ENCODE measurements around the gene FBXW4.

The FBXW4 gene

DNA sequence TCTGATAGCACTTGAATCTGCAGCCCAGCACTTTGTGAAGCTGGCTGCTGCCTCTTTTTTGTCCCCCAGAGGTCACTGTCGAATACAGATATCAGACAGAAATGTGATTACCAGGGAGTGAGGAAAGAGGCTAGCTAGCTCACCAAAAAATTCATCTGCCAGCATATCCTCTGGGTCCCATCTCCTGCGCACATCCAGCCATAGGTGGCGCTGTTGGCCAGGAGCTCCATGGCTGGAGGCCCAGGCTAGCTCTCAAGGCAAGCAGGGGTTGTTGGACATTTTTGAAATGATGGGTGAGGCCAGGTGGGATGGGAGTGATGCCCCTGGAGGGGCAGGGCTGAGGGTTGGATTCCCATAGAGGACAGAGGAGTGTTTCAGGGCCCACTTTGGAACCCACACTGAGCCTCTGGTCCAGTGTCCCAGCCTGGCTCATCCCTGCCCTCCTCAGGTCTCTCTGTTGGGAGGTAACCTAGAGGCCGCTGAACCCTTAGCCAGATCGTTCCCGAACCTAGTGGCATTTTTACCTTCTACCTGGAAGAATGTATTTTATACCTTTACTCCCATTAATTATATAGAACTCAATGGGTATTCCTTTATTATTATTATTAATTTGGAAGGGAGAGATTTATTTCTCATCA, 92.1 kb downstream of the FBXW4 start:
- TF ChIP-seq, protein P1, sequence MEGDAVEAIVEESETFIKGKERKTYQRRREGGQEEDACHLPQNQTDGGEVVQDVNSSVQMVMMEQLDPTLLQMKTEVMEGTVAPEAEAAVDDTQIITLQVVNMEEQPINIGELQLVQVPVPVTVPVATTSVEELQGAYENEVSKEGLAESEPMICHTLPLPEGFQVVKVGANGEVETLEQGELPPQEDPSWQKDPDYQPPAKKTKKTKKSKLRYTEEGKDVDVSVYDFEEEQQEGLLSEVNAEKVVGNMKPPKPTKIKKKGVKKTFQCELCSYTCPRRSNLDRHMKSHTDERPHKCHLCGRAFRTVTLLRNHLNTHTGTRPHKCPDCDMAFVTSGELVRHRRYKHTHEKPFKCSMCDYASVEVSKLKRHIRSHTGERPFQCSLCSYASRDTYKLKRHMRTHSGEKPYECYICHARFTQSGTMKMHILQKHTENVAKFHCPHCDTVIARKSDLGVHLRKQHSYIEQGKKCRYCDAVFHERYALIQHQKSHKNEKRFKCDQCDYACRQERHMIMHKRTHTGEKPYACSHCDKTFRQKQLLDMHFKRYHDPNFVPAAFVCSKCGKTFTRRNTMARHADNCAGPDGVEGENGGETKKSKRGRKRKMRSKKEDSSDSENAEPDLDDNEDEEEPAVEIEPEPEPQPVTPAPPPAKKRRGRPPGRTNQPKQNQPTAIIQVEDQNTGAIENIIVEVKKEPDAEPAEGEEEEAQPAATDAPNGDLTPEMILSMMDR (IDR thresholded peaks at IDR 0.05): peak; percentile 93

DNA sequence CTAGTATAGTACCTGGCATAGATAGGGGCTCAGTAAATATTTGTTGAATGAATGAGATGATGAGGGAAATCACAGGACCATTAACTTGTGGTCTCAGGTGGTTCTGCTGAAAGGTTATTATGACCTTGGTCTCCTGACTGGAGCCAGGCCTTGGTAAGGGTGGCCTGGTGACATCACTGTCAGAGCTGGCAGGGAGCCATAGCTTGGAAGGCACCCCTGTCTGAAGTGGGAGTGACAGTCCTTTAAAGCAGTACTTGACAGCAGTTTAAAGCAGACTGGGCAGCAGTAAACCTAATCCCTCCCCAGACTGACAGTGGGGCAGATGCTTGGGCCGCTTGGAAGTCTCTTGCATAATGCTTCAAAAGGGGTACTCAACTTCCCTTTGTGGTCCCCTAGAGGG, 93.4 kb downstream of the FBXW4 start:
- TF ChIP-seq, protein P1 (IDR thresholded peaks at IDR 0.05): no peak

DNA sequence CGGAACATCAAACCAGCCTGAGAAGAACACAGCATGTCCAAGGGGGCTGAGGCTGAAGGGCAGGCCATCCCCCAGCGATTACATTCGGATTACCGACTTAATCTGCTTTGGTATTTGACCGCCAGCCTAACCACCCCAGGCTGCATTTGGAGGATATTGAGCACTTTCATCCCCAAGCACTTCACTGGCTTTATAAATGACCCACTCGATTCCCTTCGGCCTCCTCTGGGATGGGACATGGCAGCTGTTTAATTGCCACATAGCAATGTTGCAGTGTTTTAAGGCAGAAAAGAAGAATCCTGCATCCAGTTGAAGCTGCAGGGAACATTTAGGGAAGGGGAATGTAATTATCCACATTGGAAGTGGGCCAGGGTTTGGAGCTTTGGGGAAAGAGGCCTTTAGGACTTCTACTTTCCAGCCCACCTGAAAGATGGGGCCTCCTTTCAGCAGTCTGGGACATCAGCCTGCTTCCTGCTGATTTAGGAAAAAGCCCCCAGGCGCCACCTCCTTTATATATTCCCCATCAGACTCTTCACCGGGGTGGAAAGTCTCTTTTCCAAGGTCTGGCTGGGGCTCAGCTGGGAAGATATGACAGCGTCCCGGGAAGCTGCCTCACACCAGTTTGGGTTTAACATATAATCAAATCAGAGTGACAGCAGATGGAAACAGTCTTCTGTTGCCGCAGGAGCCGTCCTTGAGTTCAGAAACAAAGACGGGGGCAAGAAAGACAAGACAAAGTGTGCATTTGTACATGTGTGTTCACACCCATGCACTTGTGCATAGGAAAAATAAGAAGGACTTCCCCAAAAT, 97.7 kb downstream of the FBXW4 start:
- TF ChIP-seq, protein P1 (IDR thresholded peaks at IDR 0.05): no peak

DNA sequence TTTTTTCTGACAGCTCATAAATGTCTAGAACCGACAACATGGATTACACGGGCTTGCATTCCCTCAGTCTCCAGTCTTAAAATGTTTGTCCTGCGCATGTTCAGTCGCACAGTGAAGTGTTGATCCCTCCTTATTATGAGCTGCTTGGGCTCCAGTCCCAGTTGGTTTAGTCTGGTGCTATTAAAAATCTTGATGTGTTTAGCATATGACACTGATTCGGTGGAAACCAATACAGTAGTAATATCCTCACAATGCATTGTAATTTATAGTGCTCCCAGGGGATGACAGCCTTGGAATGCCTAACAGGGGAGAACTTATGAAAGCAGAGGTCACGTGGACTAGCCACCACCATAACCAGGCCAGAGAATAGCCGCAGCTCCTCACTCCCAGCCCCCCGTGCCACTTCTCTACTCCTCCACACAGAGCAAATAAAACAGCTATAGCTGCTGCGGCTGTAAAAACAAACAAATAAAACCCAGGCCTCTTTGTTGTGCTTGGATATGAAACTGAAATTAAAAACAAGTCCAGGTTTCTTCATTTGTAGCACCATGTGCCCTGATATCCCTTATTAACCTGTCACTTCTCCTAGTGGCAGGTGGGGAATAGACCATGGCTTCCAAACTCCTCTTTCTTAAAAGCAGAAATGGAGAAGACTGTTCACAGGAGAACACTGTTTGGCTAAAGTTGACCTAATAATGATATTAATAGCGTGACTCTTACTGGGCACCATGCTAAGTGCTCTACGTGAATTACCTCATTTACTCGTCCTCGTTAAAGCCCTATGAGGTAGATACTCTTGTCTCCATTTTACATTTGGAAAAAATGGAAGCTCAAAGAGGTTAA, 99.2 kb downstream of the FBXW4 start:
- TF ChIP-seq, protein P1 (IDR thresholded peaks at IDR 0.05): no peak

DNA sequence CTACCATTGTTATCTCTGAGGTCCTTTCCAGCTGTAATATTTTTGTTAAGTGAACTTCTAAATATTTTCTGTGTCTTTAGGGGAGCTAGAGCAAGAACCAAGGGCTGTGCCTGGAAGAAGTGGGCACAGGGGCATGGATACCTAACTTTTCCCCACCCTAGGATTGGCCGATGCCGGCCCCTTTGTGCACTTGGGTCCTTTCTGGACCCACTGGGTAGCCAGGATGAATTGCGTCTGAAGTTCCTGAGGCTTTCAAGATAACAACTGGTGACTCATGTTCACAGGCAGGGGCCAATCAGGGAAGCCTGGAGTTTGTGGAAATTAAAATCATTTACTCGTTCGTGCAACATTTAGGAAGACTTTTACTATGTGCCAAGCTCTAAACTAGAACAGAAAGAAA, 106.1 kb downstream of the FBXW4 start:
- TF ChIP-seq, protein P1 (IDR thresholded peaks at IDR 0.05): no peak

DNA sequence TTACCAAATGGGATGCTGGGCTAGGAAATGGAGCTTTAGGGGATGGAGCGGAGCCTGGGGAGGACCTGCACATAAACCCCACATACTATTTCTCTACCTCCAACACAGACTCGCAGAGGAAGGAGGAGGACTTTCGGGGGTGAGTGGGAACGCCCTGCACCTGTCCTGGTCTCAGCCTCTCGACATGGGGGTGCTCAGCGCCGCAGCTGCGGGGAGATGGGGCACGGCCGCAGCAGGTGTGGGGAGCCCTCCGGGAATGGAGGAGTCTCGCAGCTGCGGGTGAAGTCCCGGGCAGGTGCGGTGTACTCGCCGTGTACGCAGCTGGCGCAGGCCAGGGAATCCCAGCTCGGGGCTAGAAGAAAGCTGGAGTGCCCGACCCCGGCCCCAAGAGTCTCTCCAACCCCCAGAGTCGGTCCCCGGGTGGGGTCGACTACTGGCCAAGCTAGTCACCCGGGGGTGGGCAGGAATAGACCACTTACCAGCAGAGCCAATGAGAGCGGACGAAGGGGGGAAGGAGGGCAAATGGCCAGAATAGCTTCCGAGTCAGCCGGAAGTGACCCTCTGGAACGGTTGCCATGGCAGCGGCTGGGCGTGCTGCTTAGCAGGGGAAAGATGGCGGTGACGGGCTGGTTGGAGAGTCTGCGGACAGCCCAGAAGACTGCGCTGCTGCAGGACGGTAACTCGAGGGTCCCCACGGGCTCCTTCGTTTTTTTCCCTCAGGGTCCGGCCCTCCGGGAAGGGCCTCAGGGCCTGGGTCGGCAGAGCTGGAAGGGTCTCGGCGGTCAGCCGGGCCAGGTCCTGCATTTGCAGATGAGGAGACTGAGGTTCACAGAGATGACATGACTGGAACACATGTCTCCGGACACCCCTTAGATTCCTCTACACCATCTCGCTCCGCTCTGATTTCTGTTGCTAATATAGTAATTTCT, 107.0 kb downstream of the FBXW4 start, which contains the start of the genes DPCD and POLL:
DPCD (plus strand) TSS at position 597 of the 929 bp plus-strand sequence; CDS start at position 613, 16 bp downstream.
POLL (minus strand) TSS at position 533 of the 929 bp plus-strand sequence. CDS start 897 bp downstream, outside the sequence.
- TF ChIP-seq, protein P1 (IDR thresholded peaks at IDR 0.05): no peak

Data from LNCAP (cell line).